Coronary artery (tissue), 2 donors: ENCODE measurements around the gene LBH.

Experiments
- DNase-seq: peaks from one replicate; pipeline ENCODE4 v3.0.0-alpha.2; 2017; ENCODE audit warnings: low spot score
- H3K27ac ChIP-seq, 2 donors: fragments of 200-600 bp; sonication (generic); one replicate each; pipeline ENCODE4 v1.5.1; 2016 to 2019
- H3K4me3 ChIP-seq: fragments of 200-600 bp; sonication (generic); 2 replicates; pipeline ENCODE4 v1.5.1; 2016; ENCODE audit warnings: mild to moderate bottlenecking, moderate library complexity
- TF ChIP-seq, protein P1 (sequence below): fragments of 200-600 bp; sonication (generic); IDR thresholded peaks from one replicate; pipeline ENCODE4 v1.5.1; 2019; ENCODE audit warnings: antibody characterized with exemption

Gene LBH

DNA sequence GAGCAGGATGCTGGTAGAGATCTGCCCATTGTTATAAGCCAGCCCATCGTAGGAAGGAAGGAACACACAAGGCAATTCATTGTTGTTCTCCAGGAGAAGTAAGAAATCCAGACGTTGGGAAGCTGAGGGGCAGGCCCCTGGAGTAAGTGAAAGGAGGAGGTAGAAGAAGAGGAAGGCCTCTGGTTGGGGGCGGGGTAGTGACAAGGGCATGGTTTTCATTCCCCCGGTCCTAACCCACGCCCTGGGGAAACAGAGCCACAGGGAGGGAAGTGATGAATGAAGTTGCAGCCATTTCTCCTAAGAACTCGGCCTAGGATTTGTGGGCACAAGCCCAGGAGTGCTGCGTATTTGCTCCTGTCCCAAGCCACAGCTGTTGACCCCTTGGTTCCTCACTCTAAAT, 18.0 kb downstream of the LBH start:
- Histone ChIP-seq H3K4me3 (peak overlapping the region; percentile 7), H3K27ac (peak overlapping the region; percentile 52 to 66)
- TF ChIP-seq, protein P1, sequence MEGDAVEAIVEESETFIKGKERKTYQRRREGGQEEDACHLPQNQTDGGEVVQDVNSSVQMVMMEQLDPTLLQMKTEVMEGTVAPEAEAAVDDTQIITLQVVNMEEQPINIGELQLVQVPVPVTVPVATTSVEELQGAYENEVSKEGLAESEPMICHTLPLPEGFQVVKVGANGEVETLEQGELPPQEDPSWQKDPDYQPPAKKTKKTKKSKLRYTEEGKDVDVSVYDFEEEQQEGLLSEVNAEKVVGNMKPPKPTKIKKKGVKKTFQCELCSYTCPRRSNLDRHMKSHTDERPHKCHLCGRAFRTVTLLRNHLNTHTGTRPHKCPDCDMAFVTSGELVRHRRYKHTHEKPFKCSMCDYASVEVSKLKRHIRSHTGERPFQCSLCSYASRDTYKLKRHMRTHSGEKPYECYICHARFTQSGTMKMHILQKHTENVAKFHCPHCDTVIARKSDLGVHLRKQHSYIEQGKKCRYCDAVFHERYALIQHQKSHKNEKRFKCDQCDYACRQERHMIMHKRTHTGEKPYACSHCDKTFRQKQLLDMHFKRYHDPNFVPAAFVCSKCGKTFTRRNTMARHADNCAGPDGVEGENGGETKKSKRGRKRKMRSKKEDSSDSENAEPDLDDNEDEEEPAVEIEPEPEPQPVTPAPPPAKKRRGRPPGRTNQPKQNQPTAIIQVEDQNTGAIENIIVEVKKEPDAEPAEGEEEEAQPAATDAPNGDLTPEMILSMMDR = no peak
- DNase-seq = no peak

DNA sequence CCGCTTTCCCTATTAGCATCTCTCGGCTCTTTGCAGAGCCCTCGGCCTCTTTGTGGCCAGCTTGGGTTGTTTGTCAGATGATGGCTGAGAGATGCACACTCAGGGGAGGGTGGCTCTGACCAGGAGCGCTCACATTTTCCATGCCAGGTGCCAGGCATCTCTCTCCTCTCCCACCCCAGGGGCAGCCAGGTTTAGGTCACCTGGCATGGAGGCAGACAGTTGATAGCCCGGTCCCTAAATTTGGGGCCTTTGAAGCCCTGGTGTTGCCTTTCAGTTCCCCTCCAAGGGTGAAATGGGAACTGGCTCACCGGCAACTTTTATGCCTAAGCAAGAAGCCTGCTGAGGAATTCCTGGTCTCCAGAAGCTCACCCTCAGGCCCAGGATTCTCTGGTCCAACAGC, 19.1 kb downstream of the LBH start:
- no peak overlapping the region for H3K4me3 ChIP-seq
- TF ChIP-seq, protein P1 = no peak
- peak overlapping the region; percentile 52 to 66 for H3K27ac ChIP-seq
- DNase-seq = peak; percentile 67

DNA sequence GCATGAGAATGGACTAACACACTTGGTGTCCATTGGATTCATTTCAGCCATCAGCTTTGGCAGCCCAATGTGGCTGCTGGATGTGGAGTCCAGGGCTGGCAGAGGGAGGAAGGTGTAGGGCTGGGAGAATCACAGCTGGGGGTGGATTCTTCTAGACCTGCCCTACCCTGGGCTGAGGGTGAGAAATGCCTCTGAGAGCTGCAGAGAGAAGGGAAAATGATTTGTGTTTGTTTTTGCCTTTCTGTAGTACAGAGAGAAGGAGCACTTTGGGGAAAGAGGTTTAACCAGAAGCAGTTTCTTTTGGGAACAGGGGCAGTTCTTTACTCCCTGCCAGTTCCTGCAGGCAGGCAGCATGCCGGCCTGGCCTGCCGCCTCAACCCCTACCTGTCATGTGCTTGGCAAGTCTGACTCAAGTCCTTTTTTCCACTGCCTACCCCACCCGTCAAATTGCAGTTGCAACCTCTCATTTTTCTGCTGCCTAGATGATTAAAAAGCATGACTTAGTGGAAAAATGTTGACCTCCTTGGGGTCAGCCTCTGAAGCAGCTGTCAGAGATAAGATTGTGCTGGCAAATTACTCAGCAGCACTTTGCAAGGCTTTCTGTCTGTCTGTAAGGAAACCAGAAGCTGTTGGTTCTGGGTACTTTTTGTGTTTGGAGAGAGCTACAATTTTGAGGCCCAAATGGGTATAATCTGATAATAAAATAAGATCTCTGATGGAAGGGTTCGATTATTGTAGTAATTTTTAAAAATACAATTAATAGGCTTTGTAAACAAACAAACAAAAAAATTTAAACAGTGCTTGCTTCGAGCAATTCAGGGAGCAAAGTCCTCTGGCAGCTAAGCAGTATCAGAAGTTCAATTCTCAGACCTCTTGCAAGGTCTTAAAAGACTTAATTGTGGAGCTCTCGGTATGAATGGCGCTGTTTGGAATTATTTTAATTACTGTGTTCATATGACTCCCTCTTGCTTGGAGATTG, 21.7 kb downstream of the LBH start:
- TF ChIP-seq, protein P1 = no peak
- Histone ChIP-seq H3K4me3 (peak overlapping the region; percentile 33), H3K27ac (peak overlapping the region; percentile 66 to 91)
- DNase-seq = peak; percentile 93

DNA sequence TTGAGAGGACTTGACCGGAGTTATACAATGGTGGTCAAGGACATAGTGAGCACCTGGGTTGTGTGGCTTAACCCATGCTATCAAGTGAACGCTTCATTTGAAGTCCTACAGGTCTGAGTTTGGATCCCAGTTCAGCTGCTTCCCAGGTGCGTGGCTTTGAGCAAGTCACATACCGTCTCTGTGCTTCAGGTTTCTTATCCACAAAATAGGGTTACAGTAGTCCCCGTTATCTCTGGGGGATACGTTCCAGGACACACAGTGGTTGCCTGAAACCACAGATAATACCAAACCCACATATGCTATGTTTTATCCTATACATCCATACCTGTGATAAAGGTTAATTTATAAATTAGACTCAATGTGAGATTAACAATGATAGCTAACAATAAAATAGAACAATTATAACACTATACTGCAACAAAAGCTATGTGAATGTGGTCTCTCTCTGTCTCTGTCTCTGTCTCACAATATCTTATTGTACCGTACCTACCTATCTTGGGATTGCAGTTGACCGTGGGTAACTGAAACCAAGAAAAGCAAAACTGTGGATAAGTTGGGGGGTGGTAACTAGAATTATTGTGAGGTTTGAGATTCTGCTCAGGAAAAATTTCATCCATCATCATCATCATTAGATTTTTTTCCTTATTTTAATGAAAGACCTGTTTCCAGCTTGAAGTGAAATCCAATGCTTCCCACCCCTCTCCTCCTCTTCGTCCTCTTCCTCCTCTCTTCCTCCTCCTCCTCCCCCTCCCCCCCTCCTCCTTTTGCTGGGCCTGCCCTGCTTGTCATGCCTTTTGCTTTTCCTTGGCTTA, 22.7 kb downstream of the LBH start:
- DNase-seq = no peak
- peak overlapping the region; percentile 66 to 91 for H3K27ac ChIP-seq
- TF ChIP-seq, protein P1 = no peak
- no peak overlapping the region for H3K4me3 ChIP-seq

DNA sequence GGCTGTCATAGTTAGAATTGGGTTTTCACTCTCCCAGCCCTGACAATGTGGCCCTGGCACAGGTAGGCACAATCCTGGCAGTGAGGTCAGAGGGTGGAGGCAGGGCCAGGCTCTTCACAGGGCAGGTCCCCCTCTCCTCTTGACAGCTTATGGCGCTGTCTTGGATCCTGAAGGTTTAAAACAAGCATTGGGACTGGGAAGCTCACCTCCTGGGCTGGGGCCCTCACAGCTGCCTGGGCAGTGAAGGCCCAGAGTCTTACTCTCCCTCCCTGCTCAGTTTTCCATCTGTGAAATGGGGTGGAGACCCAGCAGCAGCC, 23.3 kb downstream of the LBH start:
- TF ChIP-seq, protein P1 = no peak
- Histone ChIP-seq H3K4me3 (no peak overlapping the region), H3K27ac (peak overlapping the region; percentile 60 to 91)
- DNase-seq = no peak

DNA sequence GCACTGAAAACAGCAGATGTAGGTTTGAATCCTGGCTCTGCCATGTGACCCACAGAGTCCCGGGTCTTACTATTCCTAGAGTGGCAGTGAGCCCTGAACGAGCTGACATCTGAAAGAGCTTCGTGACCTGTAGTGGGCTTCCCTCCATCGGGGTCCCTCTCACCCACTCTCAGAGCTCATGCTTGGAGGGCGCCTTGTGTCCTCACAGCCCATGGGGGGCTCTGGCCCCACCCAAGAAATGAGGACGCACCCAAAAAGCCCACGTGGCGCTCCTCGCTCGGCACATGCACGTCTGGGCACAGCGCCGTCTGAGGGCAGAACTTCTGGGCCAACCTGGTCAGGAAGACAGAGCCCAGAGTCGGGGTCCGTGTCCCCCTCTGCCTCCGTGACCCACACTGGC, 23.7 kb downstream of the LBH start:
- TF ChIP-seq, protein P1 = no peak
- peak; percentile 62 for DNase-seq
- Histone ChIP-seq H3K27ac (peak overlapping the region; percentile 60 to 91), H3K4me3 (no peak overlapping the region)
